GM18868 (cell line): ENCODE results near the gene ARHGAP26.

ENCODE experiments used
- ATAC-seq: cut with Tn5 transposase; IDR thresholded peaks from one replicate; pipeline ENCODE4 v1.9.1; 2021; ENCODE audit warnings: mild to moderate bottlenecking, moderate library complexity; ENCODE audit not compliant: unreplicated experiment

The ARHGAP26 gene

GRCh38 chr5:142783601-142784341 lies 13.6 kb downstream of the ARHGAP26 start:
- peak; percentile 89 for ATAC-seq

- ATAC-seq, result no peak
These were observed 14.3 kb downstream of the ARHGAP26 start for GRCh38 chr5:142784401-142784955.

- ATAC-seq, result no peak
These were observed 15.0 kb downstream of the ARHGAP26 start for GRCh38 chr5:142785206-142785605.

- no peak for ATAC-seq
These were observed 19.0 kb downstream of the ARHGAP26 start for GRCh38 chr5:142789206-142789605.

GRCh38 chr5:142792012-142792864 lies 22.1 kb downstream of the ARHGAP26 start:
- no peak for ATAC-seq

- ATAC-seq, result no peak
These were observed 22.7 kb downstream of the ARHGAP26 start for GRCh38 chr5:142792865-142793232.

- no peak for ATAC-seq
These were observed 24.4 kb downstream of the ARHGAP26 start for GRCh38 chr5:142794537-142794936.

- no peak for ATAC-seq
These were observed 25.1 kb downstream of the ARHGAP26 start for GRCh38 chr5:142795251-142795650.

GRCh38 chr5:142796492-142797109 lies 26.4 kb downstream of the ARHGAP26 start:
- ATAC-seq, result no peak

- no peak for ATAC-seq
These were observed 27.2 kb downstream of the ARHGAP26 start for GRCh38 chr5:142797420-142797819.

GRCh38 chr5:142798099-142798770 lies 28.1 kb downstream of the ARHGAP26 start:
- peak; percentile 40 for ATAC-seq

- peak; percentile 78 for ATAC-seq
These were observed 30.8 kb downstream of the ARHGAP26 start for GRCh38 chr5:142800776-142801494.

- no peak for ATAC-seq
These were observed 31.3 kb downstream of the ARHGAP26 start for GRCh38 chr5:142801495-142801871.

GRCh38 chr5:142803428-142804125 lies 33.4 kb downstream of the ARHGAP26 start:
- no peak for ATAC-seq

GRCh38 chr5:142805339-142805738 lies 35.2 kb downstream of the ARHGAP26 start:
- ATAC-seq, result no peak

GRCh38 chr5:142806841-142807267 lies 36.7 kb downstream of the ARHGAP26 start:
- no peak for ATAC-seq

GRCh38 chr5:142807372-142807911 lies 37.3 kb downstream of the ARHGAP26 start:
- peak; percentile 82 for ATAC-seq

- no peak for ATAC-seq
These were observed 38.9 kb downstream of the ARHGAP26 start for GRCh38 chr5:142808878-142809598.

- ATAC-seq, result no peak
These were observed 39.9 kb downstream of the ARHGAP26 start for GRCh38 chr5:142810081-142810480.
